HepG2 (cell line): ENCODE measurements around the gene LRRC10B.

ENCODE experiments used
- CTCF ChIP-seq: sonication (generic); formaldehyde crosslinking; IDR thresholded peaks from 2 replicates; pipeline ENCODE4 v1.5.0; 2020; ENCODE audit warnings: mild to moderate bottlenecking, missing genetic modification reagents, moderate library complexity
- GZF1 ChIP-seq: sonication (generic); formaldehyde crosslinking; IDR thresholded peaks from 2 replicates; pipeline ENCODE4 v1.5.1; 2020; ENCODE audit warnings: mild to moderate bottlenecking, missing genetic modification reagents
- IKZF5 ChIP-seq: IDR thresholded peaks from 2 replicates; pipeline ENCODE4 v1.6.1; 2018; ENCODE audit warnings: missing genetic modification reagents, mild to moderate bottlenecking, missing compliant biosample characterization
- KDM6A ChIP-seq: IDR thresholded peaks from 2 replicates; pipeline ENCODE4 v1.6.1; 2016; ENCODE audit warnings: low read depth
- MTF1 ChIP-seq: sonication (generic); formaldehyde crosslinking; IDR thresholded peaks from 2 replicates; pipeline ENCODE4 v1.5.0; 2020; ENCODE audit warnings: missing genetic modification reagents
- POLR2A ChIP-seq, 2 experiments: IDR thresholded peaks; 2 replicates each; pipeline ENCODE4 v1.6.1; 2011; ENCODE audit warnings: low read depth in 2 of 2, low read length in 2 of 2, mild to moderate bottlenecking in 1 of 2, moderate library complexity in 1 of 2; ENCODE audit not compliant: insufficient read depth in 1 of 2
- PRPF4 ChIP-seq: fragments of 200-400 bp; formaldehyde crosslinking; IDR thresholded peaks from 2 replicates; pipeline ENCODE4 v1.6.1; 2016; ENCODE audit warnings: low read length, low read depth; ENCODE audit not compliant: poor library complexity, severe bottlenecking
- TARDBP ChIP-seq: sonication (generic); formaldehyde crosslinking; IDR thresholded peaks from 2 replicates; pipeline ENCODE4 v1.8.0; 2022; ENCODE audit warnings: mild to moderate bottlenecking, missing genetic modification reagents
- TP53 ChIP-seq: sonication (generic); formaldehyde crosslinking; conservative IDR thresholded peaks from 2 replicates; pipeline ENCODE4 v1.4.0; 2020; ENCODE audit warnings: missing genetic modification reagents
- YY1 ChIP-seq: IDR thresholded peaks from 2 replicates; pipeline ENCODE4 v1.6.1; 2011; ENCODE audit warnings: low read length, low read depth, moderate library complexity, mild to moderate bottlenecking; ENCODE audit not compliant: insufficient read depth, insufficient replicate concordance
- ZBTB34 ChIP-seq: sonication (generic); formaldehyde crosslinking; IDR thresholded peaks from 2 replicates; pipeline ENCODE4 v1.8.0; 2022; ENCODE audit warnings: mild to moderate bottlenecking, missing genetic modification reagents
- ZFP1 ChIP-seq: IDR thresholded peaks from 2 replicates; pipeline ENCODE4 v1.6.1; 2016
- ZNF24 ChIP-seq: fragments of 450-650 bp; IDR thresholded peaks from 2 replicates; pipeline ENCODE4 v1.6.1; 2017; ENCODE audit warnings: antibody characterized with exemption, mild to moderate bottlenecking
- ZNF296 ChIP-seq: sonication (generic); formaldehyde crosslinking; conservative IDR thresholded peaks from 2 replicates; pipeline ENCODE4 v1.5.0; 2020; ENCODE audit warnings: mild to moderate bottlenecking, missing genetic modification reagents

- no peak for TF ChIP-seq YY1
- TF ChIP-seq POLR2A (IDR thresholded peaks at IDR 0.05; ENCODE audit: insufficient read depth in 1 of 2, low read depth in 2 of 2, low read length in 2 of 2) = no peak
- TF ChIP-seq CTCF = no peak
- no peak for TF ChIP-seq PRPF4
- TF ChIP-seq MTF1 = no peak
- TF ChIP-seq ZNF24 = no peak
- TF ChIP-seq KDM6A (CRISPR knock-in tag) = no peak
- no peak for TF ChIP-seq GZF1
- no peak for TF ChIP-seq ZBTB34 (CRISPR knock-in tag)
- no peak for TF ChIP-seq ZNF296 (CRISPR knock-in tag)
- TF ChIP-seq ZFP1 (CRISPR knock-in tag) = no peak
- no peak for TF ChIP-seq IKZF5 (CRISPR knock-in tag)
- TF ChIP-seq TARDBP (CRISPR knock-in tag) = no peak
- TF ChIP-seq TP53 (CRISPR knock-in tag) = no peak
Observed at GRCh38 chr11:61541598-61541997, 33.0 kb downstream of the LRRC10B start.
